ENCODE results near the gene COL11A2.

COL11A2 gene

GRCh38 chr6:33123732-33124524 lies 68.3 kb downstream of the COL11A2 start:
- TF ChIP-seq CTCF (IDR thresholded peaks at IDR 0.05; ENCODE audit: borderline replicate concordance, insufficient read depth, low read depth, low read length): peak; percentile 42; the same call in 1 of the 2 replicates
- no peak overlapping the region for H3K4me3 ChIP-seq (ENCODE audit: low read depth, low read length)

- no peak for TF ChIP-seq CTCF (IDR thresholded peaks at IDR 0.05; ENCODE audit: borderline replicate concordance, insufficient read depth, low read depth, low read length)
- H3K4me3 ChIP-seq (ENCODE audit: low read depth, low read length): no peak overlapping the region
These were observed 69.1 kb downstream of the COL11A2 start for GRCh38 chr6:33123181-33123580.

DNA sequence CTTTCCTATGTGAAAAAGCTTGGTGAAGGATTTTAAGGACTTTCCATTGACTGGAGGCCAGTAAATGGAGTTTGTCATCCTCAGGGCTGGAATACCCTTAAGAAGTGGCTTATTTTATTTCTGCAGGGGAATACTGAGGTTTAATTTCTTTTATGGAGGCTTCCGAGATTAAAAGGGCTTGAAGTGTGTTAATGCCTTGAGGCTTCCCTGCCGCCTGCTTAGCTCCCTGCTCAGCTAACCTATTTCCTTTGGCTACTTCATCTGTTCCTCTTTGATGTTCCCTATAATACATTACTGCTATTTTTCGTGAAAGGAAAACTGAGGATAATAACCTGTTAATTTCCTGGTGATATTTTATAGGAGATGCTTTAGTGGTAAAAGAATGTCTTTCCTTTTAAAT lies 72.3 kb downstream of the COL11A2 start:
- no peak for TF ChIP-seq CTCF (IDR thresholded peaks at IDR 0.05; ENCODE audit: borderline replicate concordance, insufficient read depth, low read depth, low read length)
- H3K4me3 ChIP-seq (ENCODE audit: low read depth, low read length): no peak overlapping the region

DNA sequence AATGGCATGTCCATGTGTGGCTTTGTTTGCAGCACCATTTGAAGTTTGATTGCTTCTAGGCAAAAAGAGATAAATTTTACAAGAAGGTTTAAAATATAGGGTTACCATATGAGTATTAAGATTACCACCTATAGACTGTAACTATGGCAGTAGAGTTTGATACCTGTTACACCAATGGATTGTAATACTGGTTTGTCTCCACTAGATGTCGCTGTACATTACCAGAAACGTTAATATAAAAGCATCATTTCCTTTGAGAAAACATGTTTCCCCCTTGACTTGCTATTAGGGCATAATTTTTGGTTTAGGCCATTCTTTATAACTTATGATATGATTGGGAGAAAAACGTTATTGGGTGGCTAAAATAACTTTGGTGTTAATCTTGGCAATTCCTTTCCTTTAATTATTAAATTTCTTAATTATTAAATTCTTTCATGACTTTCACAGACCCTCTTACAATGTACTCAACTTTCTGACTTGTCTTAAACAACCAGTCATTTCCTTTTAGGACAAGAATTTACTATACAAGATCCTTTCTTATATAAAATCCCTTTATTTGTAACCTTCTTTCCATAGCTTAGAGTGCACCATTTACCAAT lies 73.6 kb downstream of the COL11A2 start:
- H3K4me3 ChIP-seq (ENCODE audit: low read depth, low read length): no peak overlapping the region

GRCh38 chr6:33117811-33118277 lies 74.4 kb downstream of the COL11A2 start:
- no peak for TF ChIP-seq CTCF (IDR thresholded peaks at IDR 0.05; ENCODE audit: borderline replicate concordance, insufficient read depth, low read depth, low read length)
- no peak overlapping the region for H3K4me3 ChIP-seq (ENCODE audit: low read depth, low read length)

More for the DNA sequence above, 73.6 kb downstream of the COL11A2 start:
- TF ChIP-seq CTCF (IDR thresholded peaks at IDR 0.05; ENCODE audit: borderline replicate concordance, insufficient read depth, low read depth, low read length): peak; percentile 17; the same call in 1 of the 2 replicates

- no peak overlapping the region for H3K4me3 ChIP-seq (ENCODE audit: low read depth, low read length)
- no peak for TF ChIP-seq CTCF (IDR thresholded peaks at IDR 0.05; ENCODE audit: borderline replicate concordance, insufficient read depth, low read depth, low read length)
These were observed 75.2 kb downstream of the COL11A2 start for GRCh38 chr6:33116841-33117711.
